ENCODE measurements around the gene PRKCQ.
"Not testable (repeated sequence)": the region's sequence is repeated elsewhere in the genome, so short reads cannot be mapped to it uniquely, and the experiment has no call there.

PRKCQ gene

DNA sequence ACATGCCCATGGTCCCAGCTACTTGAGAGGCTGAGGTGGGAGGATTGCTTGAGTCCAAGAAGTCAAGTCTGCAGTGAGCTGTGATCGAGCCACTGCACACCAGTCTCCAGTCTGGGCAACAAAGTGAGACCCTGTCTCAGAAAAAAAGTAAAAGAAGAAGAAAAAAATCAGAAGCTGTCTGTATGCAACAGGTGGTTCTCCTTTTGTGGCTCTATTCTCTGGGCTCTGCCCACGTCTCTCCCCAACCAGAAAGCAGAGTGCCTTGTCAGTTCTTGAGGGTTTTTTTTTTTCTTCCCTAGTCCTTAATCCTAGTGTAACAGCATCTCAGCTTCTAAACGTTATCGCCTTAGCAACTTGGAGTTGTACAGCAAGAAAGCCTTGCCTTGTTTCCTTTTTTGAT lies 89.5 kb downstream of the PRKCQ start:
- no peak for DNase-seq

DNA sequence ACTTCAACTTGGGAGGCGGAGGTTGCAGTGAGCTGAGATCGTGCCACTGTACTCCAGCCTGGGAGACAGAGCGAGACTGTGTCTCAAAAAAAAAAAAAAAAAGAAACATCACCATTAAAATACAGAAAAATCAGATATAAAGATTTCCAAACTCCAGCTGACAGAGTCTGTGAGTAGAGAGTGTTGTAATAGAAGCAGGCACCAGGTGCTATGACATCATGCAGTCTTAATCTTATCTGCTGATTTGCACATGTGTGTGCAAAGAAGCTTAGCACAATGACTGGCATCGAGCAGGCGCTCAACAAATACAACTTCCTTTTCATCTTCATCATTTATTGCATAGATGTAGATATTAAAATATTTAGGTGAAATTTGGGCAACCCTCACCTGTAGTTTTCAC lies 92.2 kb downstream of the PRKCQ start:
- DNase-seq: no peak

DNA sequence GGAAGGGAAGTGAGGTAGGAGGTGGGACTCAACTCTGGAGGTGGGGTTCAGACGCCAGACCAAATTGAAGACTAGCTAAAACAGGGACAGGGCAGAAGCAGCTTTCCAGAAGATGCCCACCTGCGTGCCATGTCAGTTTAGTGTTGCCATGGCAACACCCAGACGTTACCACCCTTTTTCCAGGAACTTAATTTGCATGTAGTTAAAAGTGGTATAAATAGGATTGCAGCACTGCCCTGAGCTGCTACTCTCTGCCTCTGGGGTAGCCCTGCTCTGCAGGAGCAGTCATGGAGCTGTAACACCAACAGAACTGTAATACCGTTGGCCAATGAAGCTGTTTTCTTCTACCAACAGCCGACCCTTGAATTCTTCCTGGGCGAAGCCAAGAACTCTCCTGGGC lies 93.8 kb downstream of the PRKCQ start:
- DNase-seq: no peak

DNA sequence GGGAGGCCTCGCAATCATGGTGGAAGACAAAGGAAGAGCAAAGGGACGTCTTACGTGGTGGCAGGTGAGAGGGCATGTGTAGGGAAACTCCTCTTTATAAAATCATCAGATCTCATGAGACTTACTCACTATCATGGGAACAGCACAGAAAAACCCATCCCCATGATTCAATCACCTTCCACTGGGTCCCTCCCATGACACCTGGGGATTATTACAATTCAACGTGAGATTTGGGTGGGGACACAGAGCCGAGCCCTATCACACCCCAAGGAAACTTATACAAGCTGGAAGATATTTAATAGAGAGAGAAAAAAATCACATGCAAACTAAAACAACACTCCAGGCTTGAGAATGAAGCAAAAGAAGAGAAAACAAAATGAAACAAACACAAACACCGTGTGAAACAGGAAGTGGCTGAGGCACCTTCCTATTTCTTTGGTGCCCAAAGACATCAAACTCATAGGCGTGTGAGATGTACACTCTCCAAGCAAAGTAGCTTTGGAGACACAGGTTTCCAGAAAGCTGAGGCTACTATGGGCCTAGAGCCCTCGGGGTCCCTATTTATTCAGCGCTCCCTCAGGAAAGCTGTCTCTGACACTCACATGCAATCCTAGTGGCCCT lies 97.2 kb downstream of the PRKCQ start:
- DNase-seq: no peak

DNA sequence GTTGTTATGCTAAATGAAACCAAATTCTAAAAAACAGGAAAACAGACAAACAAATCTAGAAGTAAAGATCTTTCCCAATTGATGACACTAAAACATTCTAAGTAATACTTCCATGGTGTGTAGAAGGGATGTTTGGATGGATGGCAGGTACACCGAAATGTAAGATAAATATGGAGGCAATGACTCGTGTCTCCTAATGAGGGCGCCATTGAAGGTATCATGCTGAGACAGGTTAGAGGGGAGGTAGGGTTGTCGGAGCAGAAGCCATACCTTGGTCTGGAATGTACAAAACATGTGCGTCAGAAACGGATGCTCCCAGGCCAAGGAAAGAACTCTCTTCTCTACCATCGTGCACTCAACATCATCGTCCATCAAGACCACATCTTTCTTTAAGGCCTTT lies 101.4 kb downstream of the PRKCQ start:
- no peak for DNase-seq

DNA sequence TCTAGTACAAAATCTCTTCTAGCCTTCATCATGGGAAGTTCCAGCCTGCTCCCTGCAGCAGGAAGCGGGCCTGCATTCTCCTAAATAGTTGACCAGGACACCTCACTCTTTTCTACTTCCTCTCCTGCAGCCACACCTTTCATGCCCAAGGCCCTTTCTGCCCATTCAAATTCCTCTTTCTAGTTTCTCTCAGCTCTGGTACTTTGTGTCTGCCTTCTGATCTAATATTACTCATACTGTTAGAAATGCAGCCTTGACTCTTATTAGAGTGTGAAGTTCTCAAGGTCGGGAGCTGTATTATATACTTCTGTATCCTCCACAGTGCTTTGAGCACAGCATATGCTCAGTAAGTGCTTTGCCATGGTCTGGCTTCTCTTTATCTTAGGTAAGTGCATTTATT lies 103.1 kb downstream of the PRKCQ start:
- no peak for DNase-seq

DNA sequence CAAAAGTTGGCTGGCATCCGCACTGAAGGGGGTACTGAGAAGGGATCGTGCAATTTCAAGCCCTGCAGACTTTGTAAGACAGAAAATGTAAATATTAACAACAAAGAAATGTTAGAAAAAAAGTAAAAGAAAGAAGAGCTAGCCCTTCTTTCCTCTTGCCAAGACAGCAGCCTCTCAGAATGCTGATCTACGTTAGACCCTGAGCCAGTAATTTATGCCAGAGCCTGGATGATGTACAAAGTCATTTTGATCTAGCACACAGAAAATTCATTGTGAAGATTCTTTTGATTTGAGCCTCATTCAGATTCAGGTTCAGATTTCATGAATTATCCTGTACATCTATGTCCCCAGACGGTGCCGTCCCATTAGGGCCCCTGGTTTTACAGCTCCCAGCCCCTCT lies 105.2 kb downstream of the PRKCQ start:
- DNase-seq: no peak

DNA sequence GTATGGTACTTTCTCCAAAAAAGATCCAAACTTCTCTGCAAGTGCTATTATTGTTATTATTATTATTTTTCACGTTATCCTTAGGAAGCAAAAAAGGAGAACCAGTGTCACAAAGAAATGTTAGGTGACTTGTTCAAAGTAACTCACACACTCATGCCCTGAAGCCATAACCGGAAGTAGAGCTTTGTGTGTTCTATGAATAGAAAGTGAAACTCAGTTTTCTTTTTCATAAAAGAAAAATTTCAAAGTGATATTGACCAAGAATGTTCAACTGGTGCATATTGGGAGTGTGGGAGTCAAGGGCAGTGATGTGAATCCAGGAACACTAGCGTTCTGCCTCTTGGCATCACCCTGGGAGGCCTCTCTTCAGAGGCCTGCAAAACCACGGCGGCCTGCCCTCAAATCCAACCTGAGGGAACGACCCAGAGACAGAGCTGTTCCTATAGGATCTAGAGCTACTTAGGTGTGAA lies 106.1 kb downstream of the PRKCQ start:
- DNase-seq: no peak

DNA sequence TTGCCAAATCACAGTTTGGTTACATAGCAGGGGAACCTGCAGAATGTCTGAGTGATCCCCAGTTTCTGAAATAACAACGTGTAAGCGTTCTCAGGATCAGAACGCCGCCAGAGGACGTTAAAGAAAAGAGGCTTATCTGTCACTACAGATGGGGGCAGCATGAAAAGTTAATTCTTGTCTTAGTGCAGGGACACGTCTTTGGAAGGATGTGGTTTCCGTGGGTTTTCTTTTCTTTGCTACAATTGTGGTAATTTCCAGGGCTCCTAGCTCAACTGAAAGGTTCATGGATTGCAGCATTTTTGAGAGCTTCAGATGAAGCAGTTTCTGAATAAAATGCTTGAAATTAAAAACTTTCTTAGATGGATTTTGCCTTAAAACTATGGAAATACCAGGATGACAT lies 106.6 kb downstream of the PRKCQ start:
- DNase-seq: no peak

DNA sequence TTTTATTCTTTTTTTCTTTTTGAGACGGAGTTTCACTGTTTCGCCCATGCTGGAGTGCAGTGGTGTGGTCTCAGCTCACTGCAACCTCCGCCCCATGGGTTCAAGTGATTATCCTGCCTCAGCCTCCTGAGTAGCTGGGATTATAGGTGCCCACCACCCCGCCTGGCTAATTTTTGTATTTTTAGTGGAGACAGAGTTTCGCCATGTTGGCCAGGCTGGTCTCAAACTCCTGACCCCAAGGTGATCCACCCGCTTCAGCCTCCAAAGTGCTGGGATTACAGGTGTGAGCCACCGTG lies 107.4 kb downstream of the PRKCQ start:
- not testable (repeated sequence) for DNase-seq

DNA sequence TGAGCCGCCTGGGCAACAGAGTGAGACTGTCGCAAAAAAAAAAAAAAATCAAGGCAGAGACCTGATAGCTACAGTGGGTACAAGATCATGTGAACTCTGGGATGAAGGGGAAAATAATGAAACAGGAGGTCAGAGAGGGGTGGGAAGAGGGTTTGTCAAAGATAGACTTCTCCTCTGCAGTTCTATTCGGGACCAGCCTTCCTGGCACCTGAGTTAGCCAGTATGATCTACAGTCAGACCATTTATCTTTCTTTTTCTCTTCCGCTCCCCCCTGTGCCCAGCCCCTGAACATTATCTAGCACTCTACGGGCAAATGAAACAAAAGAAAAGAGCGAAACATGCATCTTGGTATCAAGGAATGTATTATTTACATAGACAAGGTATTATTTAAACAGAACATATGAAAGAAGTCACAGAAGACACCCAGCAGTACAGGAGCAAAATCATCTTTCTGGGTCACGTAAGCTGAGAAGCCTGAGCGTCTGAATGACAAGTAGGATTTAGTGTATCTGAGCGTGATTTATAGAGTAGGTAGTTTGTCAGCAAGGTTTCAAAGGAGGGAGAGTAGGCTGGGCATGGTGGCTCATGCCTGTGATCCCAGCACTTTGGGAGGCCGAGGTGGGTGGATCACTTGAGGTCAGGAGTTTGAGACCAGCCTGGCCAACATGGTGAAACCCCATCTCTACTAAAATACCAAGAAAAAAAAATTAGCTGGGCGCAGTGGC lies 109.0 kb downstream of the PRKCQ start:
- DNase-seq: no peak

DNA sequence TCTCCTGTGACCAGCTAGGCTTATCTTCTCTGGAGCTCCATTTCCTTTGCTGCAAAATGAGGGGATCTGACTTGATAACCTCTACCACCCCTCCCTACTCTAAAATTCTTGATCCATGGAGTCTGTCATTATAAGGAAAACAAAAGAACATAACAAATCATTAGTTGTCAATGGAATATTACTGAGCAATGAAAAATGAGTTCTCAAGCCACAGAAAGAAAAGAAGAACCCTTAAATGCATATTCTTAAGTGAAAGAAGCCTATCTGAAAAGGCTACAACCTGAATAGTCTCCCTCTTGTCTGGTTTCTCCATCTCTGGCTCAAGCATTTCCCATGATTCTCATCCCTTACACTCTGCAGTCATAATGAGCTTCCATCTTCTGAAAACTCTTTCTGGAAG lies 110.4 kb downstream of the PRKCQ start:
- DNase-seq: no peak

DNA sequence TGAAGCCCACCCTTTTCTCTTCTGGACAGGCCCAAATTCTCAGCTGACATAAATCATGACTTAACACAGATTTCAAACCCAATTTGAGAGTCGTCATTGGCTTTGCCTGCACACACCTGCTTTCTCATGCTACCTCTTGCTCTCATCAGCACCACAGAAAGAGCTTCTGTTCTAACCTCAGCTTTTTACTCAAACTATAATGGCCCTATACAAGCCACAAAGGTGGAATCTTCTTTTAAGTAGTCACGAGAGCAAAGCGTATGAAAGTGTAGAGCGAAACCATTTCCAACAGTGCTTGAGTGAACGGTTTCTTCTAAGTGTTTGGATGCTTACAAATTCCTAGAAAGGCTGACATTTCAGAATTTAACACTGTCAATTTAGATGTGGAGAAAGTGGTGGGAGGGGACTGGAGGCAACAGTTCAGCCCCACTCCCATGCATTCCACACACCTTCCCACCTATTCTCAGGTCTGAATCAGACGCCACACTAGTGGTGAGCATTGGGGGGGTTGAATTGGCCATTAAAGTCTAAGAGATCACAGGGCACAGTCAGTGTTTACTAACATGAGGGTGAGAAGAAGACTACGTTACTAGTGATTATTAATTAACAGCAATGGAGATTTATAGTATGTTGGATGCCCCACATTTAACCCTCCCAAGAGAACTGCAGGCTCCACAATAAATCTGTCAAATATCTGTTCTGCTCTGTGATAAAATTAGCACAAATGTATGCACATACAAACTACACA lies 114.0 kb downstream of the PRKCQ start:
- DNase-seq: no peak

DNA sequence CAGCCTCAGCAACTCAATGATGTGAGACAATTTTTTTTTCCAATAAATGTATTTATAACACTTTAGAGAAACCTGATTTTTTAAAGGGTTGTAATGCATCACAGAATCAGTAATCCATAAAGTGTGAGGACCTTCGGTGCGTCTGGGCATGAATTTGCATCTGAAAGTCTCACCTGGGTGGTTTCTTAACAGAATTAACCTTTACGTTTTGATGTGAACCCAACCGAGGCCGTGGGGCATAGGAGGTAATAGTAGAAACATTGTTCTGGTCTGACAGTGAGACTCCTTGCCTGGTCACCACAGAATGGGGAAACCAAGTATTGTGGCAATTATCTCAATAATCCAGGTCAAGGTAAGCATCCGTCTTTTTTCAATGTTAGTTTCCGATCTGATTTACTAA lies 114.6 kb downstream of the PRKCQ start:
- DNase-seq: no peak

DNA sequence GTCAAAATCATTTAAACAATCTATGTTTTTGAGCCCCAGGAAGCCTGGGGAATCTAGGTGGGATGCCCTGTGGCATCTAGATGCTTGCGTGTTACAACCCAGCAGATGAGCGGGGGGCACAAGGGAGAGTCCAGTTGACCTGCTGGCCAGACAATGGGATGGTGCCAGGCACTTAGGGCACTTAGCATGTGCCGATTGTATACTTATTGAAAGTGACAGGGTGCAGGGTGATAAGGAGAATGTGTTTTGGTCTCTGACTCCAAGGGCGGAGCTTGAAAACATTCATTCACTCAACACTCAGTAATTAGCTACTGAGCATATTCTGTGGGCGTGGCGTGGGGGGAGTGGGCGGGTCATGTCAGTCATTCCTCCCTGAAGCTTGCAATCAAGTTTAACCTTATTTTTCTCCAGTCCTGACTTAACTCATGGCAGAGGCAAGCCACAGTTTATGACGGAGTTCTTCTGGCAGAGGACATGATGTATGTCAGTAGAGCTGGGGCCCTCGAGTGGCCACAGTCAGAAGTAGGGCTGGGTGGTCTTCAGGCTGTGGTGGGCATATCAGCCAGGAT lies 115.1 kb downstream of the PRKCQ start:
- no peak for DNase-seq

DNA sequence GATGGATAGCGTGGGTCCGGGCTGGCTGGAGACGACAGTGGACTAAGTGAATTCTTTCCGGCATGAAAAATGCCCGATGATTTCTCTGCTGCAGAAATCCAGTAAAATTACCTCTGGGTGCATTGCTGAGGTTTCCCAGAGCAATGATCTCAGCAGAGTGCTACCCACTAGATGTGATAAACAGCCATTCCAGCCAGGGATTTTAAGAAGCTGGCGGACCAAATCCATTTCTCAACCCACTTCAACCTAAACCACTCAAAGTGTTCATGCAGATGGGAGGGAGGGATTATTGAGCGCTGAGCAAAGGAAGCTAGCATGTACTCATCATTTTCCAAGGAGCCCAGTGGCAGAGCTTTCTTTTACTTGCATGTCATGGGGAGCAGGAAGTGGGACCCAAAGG lies 116.7 kb downstream of the PRKCQ start:
- DNase-seq: no peak

DNA sequence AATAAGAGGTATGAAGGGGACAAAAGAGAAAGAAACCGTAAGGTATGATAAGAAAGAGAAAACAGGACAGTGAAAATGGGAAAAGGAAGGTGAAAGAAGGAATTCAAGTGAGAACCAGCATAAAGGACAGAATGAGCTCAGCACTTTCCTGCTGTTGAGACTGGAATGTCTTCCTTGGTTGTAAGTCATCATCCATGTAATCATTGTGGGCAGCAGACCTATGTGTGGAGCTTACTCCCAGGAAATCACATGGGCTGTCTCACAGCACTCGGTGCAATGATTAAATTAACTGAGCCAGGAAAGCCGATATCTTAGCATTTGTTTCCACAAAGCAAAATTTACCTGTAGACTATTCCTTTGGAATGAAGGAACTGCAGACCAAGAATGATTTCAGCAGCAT lies 118.1 kb downstream of the PRKCQ start:
- DNase-seq: no peak

DNA sequence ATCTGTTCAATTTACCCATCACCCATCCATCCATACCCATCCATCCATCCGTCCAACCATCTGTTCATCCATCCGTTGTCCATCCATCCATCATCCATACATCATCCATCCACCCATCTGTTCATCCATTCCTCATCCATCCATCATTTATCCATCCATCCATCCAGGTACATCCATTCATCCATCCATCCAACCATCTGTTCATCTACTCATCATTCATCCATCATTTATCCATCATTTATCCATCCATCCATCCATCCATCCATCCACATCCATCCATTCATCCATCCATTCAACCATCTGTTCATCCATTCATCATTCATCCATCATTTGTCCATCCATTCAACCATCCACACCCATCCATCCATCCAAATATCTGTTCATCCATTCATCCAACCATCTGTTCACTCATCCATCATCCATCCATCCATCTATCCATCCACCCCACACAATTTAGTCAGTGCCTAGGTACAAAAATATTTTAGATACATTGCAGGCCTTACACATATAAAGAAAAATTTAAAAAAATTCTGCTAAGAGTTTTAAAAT lies 119.1 kb downstream of the PRKCQ start:
- no peak for DNase-seq

DNA sequence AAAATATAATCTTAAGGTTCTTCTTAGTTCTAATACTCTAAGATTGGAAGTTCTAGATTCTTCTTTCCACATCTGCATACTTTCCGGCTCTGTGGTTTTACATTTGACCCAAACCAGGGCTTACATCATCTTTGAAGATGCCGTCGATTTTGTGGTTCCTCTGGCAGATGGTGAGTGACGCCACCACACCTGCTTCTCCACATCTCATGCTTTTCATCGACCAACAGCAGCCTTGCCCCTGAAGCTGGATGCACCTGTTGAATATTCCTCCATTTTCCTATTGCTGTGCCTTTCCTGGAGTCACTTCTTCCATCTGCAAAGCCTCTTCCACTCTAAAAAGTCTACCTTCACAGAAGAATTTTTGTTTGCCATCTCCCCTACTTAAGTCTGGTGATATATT lies 121.3 kb downstream of the PRKCQ start:
- DNase-seq: no peak

DNA sequence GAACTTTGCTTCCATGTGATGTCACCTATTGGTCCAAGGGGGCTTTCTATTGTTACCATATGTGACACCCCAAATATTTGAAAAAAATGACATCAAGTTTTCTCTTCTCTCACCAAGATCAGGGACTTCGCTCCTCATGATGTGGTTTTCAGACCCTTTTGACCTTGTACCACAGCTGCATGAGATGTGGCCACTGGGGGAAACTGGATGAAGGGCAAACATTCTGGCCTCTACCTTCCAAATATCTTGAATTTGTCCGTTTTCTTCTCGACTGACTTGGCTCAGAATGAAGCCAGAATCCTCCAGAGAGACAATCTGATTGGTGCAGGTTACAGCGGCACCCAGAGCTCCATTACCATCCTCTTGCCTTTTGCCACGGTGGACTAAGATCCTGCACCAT lies 122.7 kb downstream of the PRKCQ start:
- no peak for DNase-seq

DNA sequence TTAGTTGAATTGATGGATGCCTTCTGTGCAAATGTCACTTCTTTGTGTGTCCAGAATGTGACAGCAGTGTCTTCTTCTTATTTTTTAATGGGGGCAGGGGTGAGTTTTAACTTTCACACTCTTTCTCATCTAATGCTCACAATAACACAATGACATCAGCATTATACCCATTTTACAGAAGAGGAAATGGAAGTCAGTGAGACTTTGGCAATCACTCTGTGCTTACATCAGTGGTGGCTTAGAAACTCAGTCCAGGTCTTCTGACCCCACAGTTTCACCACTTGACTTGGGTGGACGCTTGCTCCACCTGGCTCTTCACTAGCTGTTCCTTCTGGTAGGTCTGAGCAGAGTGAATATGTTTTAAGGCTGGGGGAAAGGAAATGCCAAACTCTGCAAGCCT lies 124.0 kb downstream of the PRKCQ start:
- no peak for DNase-seq

DNA sequence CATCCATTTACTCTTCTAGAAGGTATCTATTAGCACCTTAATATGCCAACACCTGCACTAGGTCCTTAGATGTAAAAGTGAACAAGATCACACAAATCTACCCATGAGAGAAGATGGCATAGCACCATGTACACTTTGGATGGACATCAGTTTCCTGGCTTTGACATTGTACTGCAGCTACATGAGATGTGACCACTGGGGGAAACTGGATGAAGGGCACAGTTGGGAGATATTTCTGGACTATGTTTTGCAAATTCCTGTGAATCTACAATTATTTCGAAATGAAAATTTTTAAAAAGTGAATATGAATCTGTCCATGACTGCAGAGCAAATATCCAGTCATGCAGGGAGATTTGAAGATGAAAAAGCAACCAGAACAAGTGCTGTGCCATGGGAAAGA lies 124.5 kb downstream of the PRKCQ start:
- no peak for DNase-seq

DNA sequence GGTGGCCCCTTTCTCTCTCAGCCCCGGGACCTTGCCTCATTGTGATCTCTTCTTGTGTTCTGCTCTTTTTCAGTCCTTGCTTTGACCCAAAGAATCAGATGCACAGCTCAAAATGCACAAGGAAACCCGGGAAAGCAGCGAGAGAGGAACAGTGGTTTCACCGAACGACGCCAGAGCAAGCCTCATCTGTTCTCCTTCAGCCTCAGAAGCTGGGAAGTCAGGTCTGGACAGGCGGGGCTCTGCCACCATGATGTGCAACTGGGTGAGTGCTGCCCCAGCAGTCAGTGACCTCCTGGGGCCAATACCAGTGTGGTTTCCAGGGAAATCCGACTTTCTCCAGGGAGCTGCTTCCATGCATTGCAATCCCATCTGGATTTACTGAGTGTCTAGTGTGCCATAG lies 133.4 kb downstream of the PRKCQ start:
- no peak for DNase-seq

All from activated gamma-delta T cell (primary cell).